ENCODE results near the gene ALK. TPM values are rescaled to one million over a fixed set of nuclear protein-coding genes. Genes with fewer than 3 reads are reported as not detected.

Gene ALK
- total RNA-seq, 4 donors from 2014 or later: 0.08 to 0.40 (median 0.28) TPM

GRCh38 chr2:29347774-29348461 lies 573.5 kb downstream of the ALK start:
- H3K36me3 ChIP-seq: no peaks in the 10 kb centered on the region
- no peaks in the 10 kb centered on the region for H3K9me3 ChIP-seq
- intact Hi-C loops (cut with DNase I): no loop called here
- whole genome bisulfite sequencing, 2 donors: 91 to 95% methylated on average over 5 of the region's 5 CpGs
- no peak overlapping the region for H3K4me3 ChIP-seq (replicated peaks in 1 of 3)
- no peak for DNase-seq
- TF ChIP-seq POLR2A (IDR thresholded peaks at IDR 0.05): no peak
- TF ChIP-seq CTCF (IDR thresholded peaks at IDR 0.05): no peak
- no peak overlapping the region for H3K27ac ChIP-seq
- H3K27me3 ChIP-seq: no peaks in the 10 kb centered on the region
- H3K4me1 ChIP-seq: no peaks in the 10 kb centered on the region

- intact Hi-C loops (cut with DNase I): no loop called here
- WGBS, 2 donors: 85 to 94% methylated on average over 2 of the region's 2 CpGs
- TF ChIP-seq CTCF (IDR thresholded peaks at IDR 0.05) (no peak), POLR2A (IDR thresholded peaks at IDR 0.05) (no peak)
Measured at GRCh38 chr2:29345236-29345635, 576.1 kb downstream of the ALK start.

GRCh38 chr2:29343830-29344229 lies 577.6 kb downstream of the ALK start:
- no peaks in the 10 kb centered on the region for H3K4me1 ChIP-seq
- intact Hi-C loops (cut with DNase I): no loop called here
- DNase-seq: no peak
- H3K36me3 ChIP-seq: no peaks in the 10 kb centered on the region
- no peak overlapping the region for H3K27ac ChIP-seq
- H3K27me3 ChIP-seq: no peaks in the 10 kb centered on the region
- H3K9me3 ChIP-seq: no peaks in the 10 kb centered on the region
- H3K4me3 ChIP-seq (replicated peaks in 1 of 3): no peak overlapping the region
- TF ChIP-seq POLR2A (IDR thresholded peaks at IDR 0.05) (no peak), CTCF (IDR thresholded peaks at IDR 0.05) (peak in 1 of 6 experiments; percentile 14)

More at GRCh38 chr2:29345236-29345635, 576.1 kb downstream of the ALK start:
- no peak overlapping the region for H3K27ac ChIP-seq
- no peak overlapping the region for H3K4me3 ChIP-seq (replicated peaks in 1 of 3)
- H3K36me3 ChIP-seq: no peaks in the 10 kb centered on the region
- H3K9me3 ChIP-seq: no peaks in the 10 kb centered on the region
- DNase-seq: no peak
- H3K4me1 ChIP-seq: no peaks in the 10 kb centered on the region
- no peaks in the 10 kb centered on the region for H3K27me3 ChIP-seq

GRCh38 chr2:29336341-29337241 lies 584.8 kb downstream of the ALK start:
- WGBS, 2 donors: 68 to 81% methylated on average over 10 of the region's 10 CpGs
- H3K9me3 ChIP-seq: no peaks in the 10 kb centered on the region
- no peaks in the 10 kb centered on the region for H3K36me3 ChIP-seq
- H3K27ac ChIP-seq: no peak overlapping the region
- no peak for DNase-seq
- TF ChIP-seq POLR2A (IDR thresholded peaks at IDR 0.05) (no peak), CTCF (IDR thresholded peaks at IDR 0.05) (no peak)
- H3K27me3 ChIP-seq: no peaks in the 10 kb centered on the region
- H3K4me3 ChIP-seq (replicated peaks in 1 of 3): no peak overlapping the region
- H3K4me1 ChIP-seq: no peaks in the 10 kb centered on the region
- intact Hi-C loops (cut with DNase I): no loop called here

- Histone ChIP-seq H3K27me3 (no peaks in the 10 kb centered on the region), H3K4me1 (no peaks in the 10 kb centered on the region), H3K36me3 (no peaks in the 10 kb centered on the region), H3K9me3 (no peaks in the 10 kb centered on the region), H3K27ac (no peak overlapping the region), H3K4me3 (replicated peaks in 1 of 3) (no peak overlapping the region)
- WGBS, 2 donors: 88% methylated on average over 5 of the region's 5 CpGs
- intact Hi-C loops (cut with DNase I): no loop called here
- TF ChIP-seq POLR2A (IDR thresholded peaks at IDR 0.05): no peak
- DNase-seq: no peak
Measured at GRCh38 chr2:29335396-29335795, 586.0 kb downstream of the ALK start.

Measured in thyroid gland (tissue), 4 donors.